ENCODE results near the gene UPK1A. TPM values are rescaled to one million over a fixed set of nuclear protein-coding genes. Genes with fewer than 3 reads are reported as not detected.

The UPK1A gene
- 3.6 and 7.8 TPM in 2 replicates for total RNA-seq
- polyA plus RNA-seq = 19.6 and 27.5 TPM in 2 replicates

- no peaks in the 10 kb centered on the region for H3K36me3 ChIP-seq (replicated peaks; ENCODE audit: insufficient read depth, low read depth)
- no peaks in the 10 kb centered on the region for H4K20me1 ChIP-seq (ENCODE audit: insufficient read depth, poor library complexity, severe bottlenecking)
- DNase-seq (ENCODE audit: low spot score) = no peak
- no peak within 1 kb of the TSS for H3K4me2 ChIP-seq
- no peak within 1 kb of the TSS for H3K4me3 ChIP-seq
- no peaks in the 10 kb centered on the region for H3K9me2 ChIP-seq (replicated peaks; ENCODE audit: insufficient read depth)
- no peak within 1 kb of the TSS for H2AFZ ChIP-seq
- no peaks in the 10 kb centered on the region for H3K4me1 ChIP-seq (ENCODE audit: insufficient read depth)
- WGBS (ENCODE audit: low lambda C conversion rate, missing lambda C conversion rate) = 74% methylated on average over 16 of the region's 16 CpGs
- H3K9me3 ChIP-seq (ENCODE audit: low read depth) = no peaks in the 10 kb centered on the region
- no peak within 1 kb of the TSS for H3K27ac ChIP-seq
- H3K79me2 ChIP-seq = no peaks in the 10 kb centered on the region
- no peaks in the 10 kb centered on the region for H3K27me3 ChIP-seq
- TF ChIP-seq EZH2 (IDR thresholded peaks at IDR 0.05; ENCODE audit: borderline replicate concordance) = no peak
- no peak for TF ChIP-seq CTCF (IDR thresholded peaks at IDR 0.05; ENCODE audit: poor library complexity)
- TF ChIP-seq EZH2phosphoT487 (IDR thresholded peaks at IDR 0.05; ENCODE audit: low read depth, severe bottlenecking, unreplicated experiment) = no peak
Measured at GRCh38 chr19:35666251-35666913, at the start of gene UPK1A. UPK1A (plus strand) TSS chr19:35666517; CDS start chr19:35666813, 296 bp downstream.

GRCh38 chr19:35618857-35619256 lies 47.5 kb upstream of the UPK1A start:
- TF ChIP-seq EZH2phosphoT487 (IDR thresholded peaks at IDR 0.05; ENCODE audit: low read depth, severe bottlenecking, unreplicated experiment) = no peak
- no peak for TF ChIP-seq EZH2 (IDR thresholded peaks at IDR 0.05; ENCODE audit: borderline replicate concordance)
- TF ChIP-seq CTCF (IDR thresholded peaks at IDR 0.05; ENCODE audit: poor library complexity) = no peak
- Histone ChIP-seq H4K20me1 (ENCODE audit: insufficient read depth, poor library complexity, severe bottlenecking) (no peaks in the 10 kb centered on the region), H3K4me1 (ENCODE audit: insufficient read depth) (no peaks in the 10 kb centered on the region), H3K4me3 (no peak overlapping the region), H3K79me2 (no peaks in the 10 kb centered on the region), H3K27ac (no peak overlapping the region), H3K36me3 (replicated peaks; ENCODE audit: insufficient read depth, low read depth) (no peaks in the 10 kb centered on the region), H3K9me3 (ENCODE audit: low read depth) (no peaks in the 10 kb centered on the region), H2AFZ (no peak overlapping the region), H3K27me3 (no peaks in the 10 kb centered on the region), H3K4me2 (no peak overlapping the region), H3K9me2 (replicated peaks; ENCODE audit: insufficient read depth) (no peaks in the 10 kb centered on the region)
- DNase-seq (ENCODE audit: low spot score) = no peak
- 82% methylated on average over 7 of the region's 7 CpGs for WGBS (ENCODE audit: low lambda C conversion rate, missing lambda C conversion rate)

GRCh38 chr19:35619290-35619923 lies 46.9 kb upstream of the UPK1A start:
- Histone ChIP-seq H3K79me2 (no peaks in the 10 kb centered on the region), H3K27ac (no peak overlapping the region), H3K4me2 (no peak overlapping the region), H4K20me1 (ENCODE audit: insufficient read depth, poor library complexity, severe bottlenecking) (no peaks in the 10 kb centered on the region), H2AFZ (no peak overlapping the region), H3K9me2 (replicated peaks; ENCODE audit: insufficient read depth) (no peaks in the 10 kb centered on the region), H3K36me3 (replicated peaks; ENCODE audit: insufficient read depth, low read depth) (no peaks in the 10 kb centered on the region), H3K4me3 (no peak overlapping the region), H3K4me1 (ENCODE audit: insufficient read depth) (no peaks in the 10 kb centered on the region), H3K27me3 (no peaks in the 10 kb centered on the region), H3K9me3 (ENCODE audit: low read depth) (no peaks in the 10 kb centered on the region)
- 98% methylated on average over 12 of the region's 12 CpGs for WGBS (ENCODE audit: low lambda C conversion rate, missing lambda C conversion rate)
- no peak for DNase-seq (ENCODE audit: low spot score)
- TF ChIP-seq EZH2phosphoT487 (IDR thresholded peaks at IDR 0.05; ENCODE audit: low read depth, severe bottlenecking, unreplicated experiment) (no peak), EZH2 (IDR thresholded peaks at IDR 0.05; ENCODE audit: borderline replicate concordance) (no peak), CTCF (IDR thresholded peaks at IDR 0.05; ENCODE audit: poor library complexity) (no peak)

All from hepatocyte (in vitro differentiated cells).